Measurements from ENCODE around the gene PTTG1IP. TPM values are rescaled to one million over a fixed set of nuclear protein-coding genes. Genes with fewer than 3 reads are reported as not detected.

PTTG1IP gene
- total and polyA plus RNA-seq, 2 of the 13 experiments (the other 11 are each of a cell fraction or from before 2014, with no cell fraction given) = 161 to 700 TPM

- Histone ChIP-seq H3K36me3 (replicated peaks in 1 of 2; ENCODE audit: control insufficient read depth in 1 of 2, insufficient read depth in 2 of 2, low read length in 2 of 2) (no peaks in the 10 kb centered on the region), H4K20me1 (ENCODE audit: insufficient read depth, low read length) (peaks cover 5% of the 10 kb centered on the region; the same call in 1 of the 2 replicates), H3K9me3 (ENCODE audit: low read length) (no peaks in the 10 kb centered on the region), H3K4me3 (replicated peaks in 1 of 3; ENCODE audit: insufficient read depth in 1 of 3, low read depth in 2 of 3, low read length in 3 of 3) (no peak overlapping the region), H3K4me2 (ENCODE audit: low read depth, low read length) (no peak overlapping the region), H3K4me1 (ENCODE audit: insufficient read depth, low read length) (peaks cover 43% of the 10 kb centered on the region), H3K9ac (ENCODE audit: insufficient read depth, low read depth, low read length) (no peak overlapping the region), H3K27me3 (ENCODE audit: control insufficient read depth in 1 of 2, insufficient read depth in 2 of 2, low read length in 2 of 2) (peaks cover 2 to 51% of the 10 kb centered on the region in 2 experiments; a peak in 4 of 5 replicates), H3K79me2 (ENCODE audit: insufficient read depth, low read length) (no peaks in the 10 kb centered on the region), H2AFZ (ENCODE audit: low read length) (peak overlapping the region; percentile 5), H3K27ac (ENCODE audit: extremely low read length, insufficient read depth, low read length) (no peak overlapping the region)
- in situ Hi-C loops (cut with HindIII; ENCODE audit: extremely low pct_ligation_motif_present, low pct_unique_long_range_greater_than_20kb) = no loop called here
- ATAC-seq = no peak
- DNase-seq (ENCODE audit: low spot score) = no peak
- no peak for FAIRE-seq
- 38% methylated on average over 17 of the region's 23 CpGs for WGBS (ENCODE audit: low lambda C conversion rate)
- POLR2A ChIA-PET = no interaction called here
- intact Hi-C loops (cut with micrococcal nuclease; ENCODE audit: unreplicated experiment) = loop anchor here (10.0 kb wide), 1 partner anchor 72 kb away; no protein-coding TSS in a partner anchor
- CTCF ChIA-PET (ENCODE audit: low intra/inter-chr PET ratio, low total read pairs) = no interaction called here
- BruUV-seq (replicated peaks) = no TSS peak
- TF ChIP-seq ZUFSP (CRISPR knock-in tag; IDR thresholded peaks at IDR 0.05; ENCODE audit: borderline replicate concordance) (no peak), AGO2 (optimal IDR thresholded peaks at IDR 0.05; ENCODE audit: low read depth, low read length) (no peak), HDAC2 (CRISPR knock-in tag; IDR thresholded peaks at IDR 0.05) (no peak), SNAPC2 (CRISPR knock-in tag; IDR thresholded peaks at IDR 0.05) (no peak), ZFP90 (CRISPR knock-in tag; IDR thresholded peaks at IDR 0.05; ENCODE audit: borderline replicate concordance) (no peak), ZNF792 (CRISPR knock-in tag; IDR thresholded peaks at IDR 0.05) (no peak), ELK4 (CRISPR knock-in tag; IDR thresholded peaks at IDR 0.05; ENCODE audit: borderline replicate concordance) (no peak), ZNF451 (CRISPR knock-in tag; IDR thresholded peaks at IDR 0.05) (no peak), ZNF318 (CRISPR knock-in tag; IDR thresholded peaks at IDR 0.05) (no peak), ZKSCAN5 (CRISPR knock-in tag; IDR thresholded peaks at IDR 0.05) (no peak), ZNF264 (CRISPR knock-in tag; IDR thresholded peaks at IDR 0.05) (no peak), ZNF251 (CRISPR knock-in tag; IDR thresholded peaks at IDR 0.05) (no peak), NBN (conservative IDR thresholded peaks at IDR 0.05) (no peak), NCOR1 (IDR thresholded peaks at IDR 0.05; ENCODE audit: borderline replicate concordance, low read length) (no peak)
Measured at GRCh38 chr21:44842721-44843445, 30.6 kb downstream of the PTTG1IP start.

Data from HepG2 (cell line).